ENCODE data around the gene MRPS2.

The MRPS2 gene

DNA sequence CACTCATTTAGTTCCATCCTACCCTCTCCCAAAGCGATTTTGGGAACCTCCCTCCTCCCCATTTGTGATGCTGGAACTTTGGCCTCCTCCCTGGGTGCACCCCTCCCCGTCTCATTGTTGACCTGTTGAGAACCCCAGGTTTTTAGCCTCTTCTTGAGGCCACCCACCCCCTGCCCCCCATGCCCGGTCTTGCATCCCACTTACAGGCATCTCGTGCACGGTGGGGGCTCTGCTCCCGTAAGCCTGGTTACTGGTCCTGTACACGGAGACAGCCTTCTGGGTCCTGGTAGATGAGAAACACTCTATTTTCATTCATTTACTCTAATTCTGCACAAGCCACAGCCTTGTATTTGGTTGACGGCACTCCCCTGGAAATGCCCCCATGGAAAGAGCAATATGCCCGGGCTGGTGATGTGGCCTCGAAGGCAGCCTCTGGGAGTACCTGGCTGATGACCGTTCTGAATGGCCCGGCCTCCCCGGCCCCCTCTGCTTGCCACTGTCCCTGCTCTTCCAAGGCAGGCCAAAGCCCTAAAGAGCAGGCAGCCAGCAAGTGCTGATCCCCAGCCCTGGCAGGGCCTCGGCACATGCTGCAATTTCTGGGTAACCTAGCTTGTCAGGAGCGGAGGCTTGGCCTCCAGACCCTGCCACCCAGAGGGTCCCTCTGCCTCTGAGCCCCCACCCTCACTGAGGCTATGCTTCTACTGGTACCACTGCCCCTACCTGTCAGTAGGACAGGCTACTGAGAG, 1.9 kb upstream of the MRPS2 start:
- Histone ChIP-seq H3K27me3 (ENCODE audit: insufficient read depth, low read length) (no peaks in the 10 kb centered on the region), H3K36me3 (ENCODE audit: insufficient read depth, low read length) (peaks cover 14% of the 10 kb centered on the region), H3K9me3 (ENCODE audit: low read length) (no peaks in the 10 kb centered on the region), H3K4me1 (ENCODE audit: insufficient read depth, low read length) (peaks cover 21% of the 10 kb centered on the region), H2AFZ (ENCODE audit: low read depth, low read length) (peak overlapping the region; percentile 83), H3K4me3 (ENCODE audit: low read length) (peak overlapping the region; percentile 83)

GRCh38 chr9:135499326-135500070, 984 bp upstream of the MRPS2 start:
- Histone ChIP-seq H2AFZ (ENCODE audit: low read depth, low read length) (peak overlapping the region; percentile 83), H3K9me3 (ENCODE audit: low read length) (no peaks in the 10 kb centered on the region), H3K4me3 (ENCODE audit: low read length) (peak overlapping the region; percentile 83), H3K36me3 (ENCODE audit: insufficient read depth, low read length) (peaks cover 23% of the 10 kb centered on the region), H3K27me3 (ENCODE audit: insufficient read depth, low read length) (no peaks in the 10 kb centered on the region), H3K4me1 (ENCODE audit: insufficient read depth, low read length) (peaks cover 21% of the 10 kb centered on the region)

- Histone ChIP-seq H2AFZ (ENCODE audit: low read depth, low read length) (peak overlapping the region; percentile 83), H3K9me3 (ENCODE audit: low read length) (no peaks in the 10 kb centered on the region), H3K36me3 (ENCODE audit: insufficient read depth, low read length) (peaks cover 29% of the 10 kb centered on the region)
Measured at GRCh38 chr9:135500071-135500524, 384 bp upstream of the MRPS2 start.

GRCh38 chr9:135501261-135502167, 1.0 kb downstream of the MRPS2 start:
- Histone ChIP-seq H3K9me3 (ENCODE audit: low read length) (no peaks in the 10 kb centered on the region), H2AFZ (ENCODE audit: low read depth, low read length) (peak overlapping the region; percentile 83), H3K27me3 (ENCODE audit: insufficient read depth, low read length) (no peaks in the 10 kb centered on the region), H3K4me1 (ENCODE audit: insufficient read depth, low read length) (peaks cover 21% of the 10 kb centered on the region), H3K36me3 (ENCODE audit: insufficient read depth, low read length) (peaks cover 33% of the 10 kb centered on the region), H3K4me3 (ENCODE audit: low read length) (peak overlapping the region; percentile 83)

More at GRCh38 chr9:135500071-135500524, 384 bp upstream of the MRPS2 start:
- peaks cover 21% of the 10 kb centered on the region for H3K4me1 ChIP-seq (ENCODE audit: insufficient read depth, low read length)
- H3K27me3 ChIP-seq (ENCODE audit: insufficient read depth, low read length) = no peaks in the 10 kb centered on the region
- H3K4me3 ChIP-seq (ENCODE audit: low read length) = peak overlapping the region; percentile 83

- Histone ChIP-seq H3K4me3 (ENCODE audit: low read length) (no peak overlapping the region), H3K9me3 (ENCODE audit: low read length) (no peaks in the 10 kb centered on the region), H3K27me3 (ENCODE audit: insufficient read depth, low read length) (no peaks in the 10 kb centered on the region), H3K36me3 (ENCODE audit: insufficient read depth, low read length) (peaks cover 33% of the 10 kb centered on the region), H2AFZ (ENCODE audit: low read depth, low read length) (no peak overlapping the region), H3K4me1 (ENCODE audit: insufficient read depth, low read length) (peaks cover 21% of the 10 kb centered on the region)
Measured at GRCh38 chr9:135502168-135502872, 1.8 kb downstream of the MRPS2 start.

DNA sequence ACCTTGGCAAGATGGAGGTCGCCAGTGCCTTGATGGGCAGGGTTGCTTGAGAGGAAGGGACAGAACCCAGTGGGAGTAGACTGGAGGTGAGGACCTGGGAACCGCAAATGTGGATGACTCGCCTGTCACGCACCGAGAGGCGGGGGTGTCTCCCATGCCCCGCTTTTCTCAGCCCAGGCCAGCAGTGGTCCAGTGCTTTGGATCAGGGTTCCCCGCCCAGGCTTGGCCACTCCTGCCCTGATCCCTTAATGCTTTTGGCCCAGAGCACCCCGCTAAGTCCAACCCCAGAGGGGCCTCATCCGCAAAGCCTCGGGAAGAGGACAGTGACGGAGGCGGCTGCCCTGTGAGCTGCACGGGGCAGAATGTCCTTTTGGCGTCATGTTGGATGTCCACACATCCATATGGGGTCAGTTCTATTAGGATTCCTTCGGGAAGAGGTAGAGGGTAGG, 2.4 kb downstream of the MRPS2 start:
- Histone ChIP-seq H2AFZ (ENCODE audit: low read depth, low read length) (no peak overlapping the region), H3K27me3 (ENCODE audit: insufficient read depth, low read length) (no peaks in the 10 kb centered on the region), H3K4me3 (ENCODE audit: low read length) (no peak overlapping the region), H3K9me3 (ENCODE audit: low read length) (no peaks in the 10 kb centered on the region), H3K36me3 (ENCODE audit: insufficient read depth, low read length) (peaks cover 33% of the 10 kb centered on the region), H3K4me1 (ENCODE audit: insufficient read depth, low read length) (peaks cover 21% of the 10 kb centered on the region)

GRCh38 chr9:135503371-135504261, 3.1 kb downstream of the MRPS2 start:
- peaks cover 20% of the 10 kb centered on the region for H3K4me1 ChIP-seq (ENCODE audit: insufficient read depth, low read length)
- H3K36me3 ChIP-seq (ENCODE audit: insufficient read depth, low read length) = peaks cover 33% of the 10 kb centered on the region
- H3K27me3 ChIP-seq (ENCODE audit: insufficient read depth, low read length) = no peaks in the 10 kb centered on the region
- H3K9me3 ChIP-seq (ENCODE audit: low read length) = no peaks in the 10 kb centered on the region
- no peak overlapping the region for H3K4me3 ChIP-seq (ENCODE audit: low read length)
- no peak overlapping the region for H2AFZ ChIP-seq (ENCODE audit: low read depth, low read length)

- no peak overlapping the region for H2AFZ ChIP-seq (ENCODE audit: low read depth, low read length)
- H3K4me3 ChIP-seq (ENCODE audit: low read length) = no peak overlapping the region
- H3K36me3 ChIP-seq (ENCODE audit: insufficient read depth, low read length) = peaks cover 33% of the 10 kb centered on the region
- H3K9me3 ChIP-seq (ENCODE audit: low read length) = no peaks in the 10 kb centered on the region
- H3K4me1 ChIP-seq (ENCODE audit: insufficient read depth, low read length) = peaks cover 13% of the 10 kb centered on the region
- no peaks in the 10 kb centered on the region for H3K27me3 ChIP-seq (ENCODE audit: insufficient read depth, low read length)
Measured at GRCh38 chr9:135504262-135505243, 4.1 kb downstream of the MRPS2 start.

DNA sequence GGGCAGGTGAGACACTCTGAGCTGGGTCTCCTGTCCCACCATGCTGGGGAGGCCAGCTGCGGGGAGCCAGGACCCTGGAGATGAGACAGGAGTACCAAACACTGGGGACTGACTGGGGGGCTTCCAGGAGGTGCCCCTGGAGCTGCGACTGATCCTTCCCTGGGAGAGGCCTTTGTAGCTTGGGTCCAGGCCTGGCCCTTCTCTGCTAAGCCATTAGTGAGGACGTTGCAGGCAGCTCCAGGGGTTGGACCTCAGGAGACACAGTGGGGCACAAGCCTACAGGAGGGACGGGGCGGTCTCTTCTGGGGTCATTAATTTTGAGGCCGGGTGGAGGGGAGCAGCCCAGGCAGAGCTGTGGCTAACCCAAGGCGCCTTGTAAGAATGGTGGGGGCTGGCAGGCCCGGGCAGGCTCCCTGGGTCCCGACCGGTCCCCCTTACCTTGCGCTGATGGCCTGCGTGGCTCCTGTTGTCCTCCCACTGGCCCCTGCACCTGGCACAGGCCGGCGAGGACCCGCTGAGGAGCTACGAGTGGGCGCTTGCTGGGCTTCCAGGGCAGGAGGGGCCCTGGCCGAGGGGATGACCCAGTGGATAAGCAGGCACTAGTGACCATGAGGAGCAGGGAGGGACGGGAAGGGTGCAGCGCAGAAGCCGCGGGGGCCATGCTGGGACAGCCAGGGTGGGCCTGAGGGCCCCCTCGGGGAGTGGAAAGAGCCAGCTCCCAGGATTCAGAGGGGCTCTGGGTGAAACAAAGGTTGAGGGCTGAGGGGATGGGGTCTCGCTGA, 5.1 kb downstream of the MRPS2 start:
- Histone ChIP-seq H3K9me3 (ENCODE audit: low read length) (no peaks in the 10 kb centered on the region), H3K4me1 (ENCODE audit: insufficient read depth, low read length) (peaks cover 13% of the 10 kb centered on the region), H3K36me3 (ENCODE audit: insufficient read depth, low read length) (peaks cover 33% of the 10 kb centered on the region), H3K27me3 (ENCODE audit: insufficient read depth, low read length) (no peaks in the 10 kb centered on the region), H3K4me3 (ENCODE audit: low read length) (no peak overlapping the region), H2AFZ (ENCODE audit: low read depth, low read length) (no peak overlapping the region)

DNA sequence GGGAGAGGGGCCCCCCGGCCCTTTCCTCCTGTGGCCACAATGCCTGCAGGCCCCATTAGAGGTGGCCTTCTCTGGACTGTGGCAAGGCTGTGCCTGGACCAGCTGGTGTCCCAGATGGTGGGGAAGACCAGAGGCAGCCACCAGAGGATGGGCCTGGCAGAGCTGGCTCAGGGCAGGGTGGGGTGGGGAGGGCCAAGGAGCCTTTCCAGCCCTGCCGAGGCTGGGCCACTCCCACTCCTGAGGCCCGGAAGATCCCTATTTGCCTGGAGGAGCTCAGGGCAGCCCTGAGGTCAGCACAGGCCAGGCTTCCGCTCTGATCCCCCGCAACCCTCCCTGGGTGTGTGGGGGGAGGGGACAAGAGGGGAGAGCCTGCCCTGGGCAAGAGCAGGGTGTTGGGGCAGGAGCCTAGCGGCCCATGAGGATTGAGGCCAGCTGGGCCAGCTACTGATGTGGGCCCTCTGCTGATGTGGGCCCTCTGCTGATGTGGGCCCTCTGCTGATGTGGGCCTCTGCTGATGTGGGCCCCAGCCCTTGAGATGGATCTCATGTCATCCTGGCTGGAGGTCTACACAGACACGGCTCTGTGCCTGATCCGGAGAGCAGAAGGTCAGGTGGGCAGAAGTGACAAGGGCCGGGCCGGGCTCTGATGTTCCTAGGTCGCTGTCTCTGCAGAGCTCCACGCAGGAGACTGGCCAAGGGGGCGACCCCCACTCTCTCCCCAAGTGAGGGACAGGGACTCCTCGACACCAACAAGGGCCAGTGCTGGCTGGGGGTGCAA, 6.0 kb downstream of the MRPS2 start:
- H3K27me3 ChIP-seq (ENCODE audit: insufficient read depth, low read length) = no peaks in the 10 kb centered on the region
- no peak overlapping the region for H3K4me3 ChIP-seq (ENCODE audit: low read length)
- H3K4me1 ChIP-seq (ENCODE audit: insufficient read depth, low read length) = peaks cover 7% of the 10 kb centered on the region
- peaks cover 33% of the 10 kb centered on the region for H3K36me3 ChIP-seq (ENCODE audit: insufficient read depth, low read length)
- no peaks in the 10 kb centered on the region for H3K9me3 ChIP-seq (ENCODE audit: low read length)
- no peak overlapping the region for H2AFZ ChIP-seq (ENCODE audit: low read depth, low read length)

Measured in neuron (in vitro differentiated cells).